ENCODE measurements around the gene IL1RAPL2. TPM values are rescaled to one million over a fixed set of nuclear protein-coding genes. Genes with fewer than 3 reads are reported as not detected.

IL1RAPL2 gene
- total and polyA plus RNA-seq, 2 donors (not counting 3 experiments of a cell fraction or from before 2014, with no cell fraction given) = not detected

DNA sequence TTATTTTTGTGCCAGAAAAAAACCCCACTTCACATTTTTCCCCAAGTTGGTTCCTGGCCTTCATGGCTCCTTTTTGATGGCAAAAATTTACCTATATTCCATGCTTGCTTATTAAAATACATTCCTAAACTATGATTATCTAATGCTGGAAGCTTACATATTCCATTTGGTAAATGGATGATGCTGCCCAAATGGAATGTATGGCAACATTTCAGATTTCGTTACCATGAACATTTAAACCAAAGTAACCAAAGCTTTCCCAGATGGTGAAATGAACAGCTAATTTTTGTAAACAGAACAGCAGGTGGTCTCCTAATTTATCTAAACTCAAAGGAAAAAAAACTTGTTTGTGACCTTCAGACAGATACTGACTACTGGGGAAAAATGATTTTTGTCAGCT is 765.2 kb downstream of the IL1RAPL2 start:
- H3K9me1 ChIP-seq (replicated peaks; ENCODE audit: control insufficient read depth, extremely low read depth, insufficient read depth, low read length) = no peaks in the 10 kb centered on the region
- no peak overlapping the region for H3K9ac ChIP-seq (replicated peaks; ENCODE audit: extremely low read depth, insufficient read depth, low read length)
- dilution Hi-C loops (cut with MboI; ENCODE audit: extremely low pct_ligation_motif_present, low sequenced_read_pairs) = no loop called here
- ChIA-PET POLR2A (no interaction called here), CTCF (no interaction called here)
- FAIRE-seq (no peak), DNase-seq (ENCODE audit: low read depth, low spot score) (no peak)
- no peaks in the 10 kb centered on the region for H3K9me3 ChIP-seq (replicated peaks; ENCODE audit: control insufficient read depth, insufficient read depth, low read length)
- no peak overlapping the region for H3K4me3 ChIP-seq (replicated peaks in 1 of 3; ENCODE audit: insufficient read depth in 1 of 3, low read depth in 1 of 3, low read length in 3 of 3)
- TF ChIP-seq JUN (IDR thresholded peaks at IDR 0.05; ENCODE audit: borderline replicate concordance, insufficient read depth, insufficient read length, low read depth) (no peak), GATA2 (IDR thresholded peaks at IDR 0.05; ENCODE audit: insufficient read depth, insufficient read length, low read depth, low read length) (no peak), POLR2A (IDR thresholded peaks at IDR 0.05; ENCODE audit: low read depth, low read length) (no peak), EZH2 (IDR thresholded peaks at IDR 0.05; ENCODE audit: borderline replicate concordance, low read depth, low read length, severe bottlenecking) (no peak), POLR2AphosphoS5 (IDR thresholded peaks at IDR 0.05; ENCODE audit: insufficient read depth, low read depth, low read length) (no peak), MYC (IDR thresholded peaks at IDR 0.05; ENCODE audit: low read depth, low read length) (no peak), FOS (IDR thresholded peaks at IDR 0.05; ENCODE audit: borderline replicate concordance, insufficient read depth, low read length) (no peak)
- TF ChIP-seq, protein P1, sequence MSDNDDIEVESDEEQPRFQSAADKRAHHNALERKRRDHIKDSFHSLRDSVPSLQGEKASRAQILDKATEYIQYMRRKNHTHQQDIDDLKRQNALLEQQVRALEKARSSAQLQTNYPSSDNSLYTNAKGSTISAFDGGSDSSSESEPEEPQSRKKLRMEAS (IDR thresholded peaks at IDR 0.05; ENCODE audit: insufficient read depth, insufficient read length) = no peak
- TF ChIP-seq, protein P2, sequence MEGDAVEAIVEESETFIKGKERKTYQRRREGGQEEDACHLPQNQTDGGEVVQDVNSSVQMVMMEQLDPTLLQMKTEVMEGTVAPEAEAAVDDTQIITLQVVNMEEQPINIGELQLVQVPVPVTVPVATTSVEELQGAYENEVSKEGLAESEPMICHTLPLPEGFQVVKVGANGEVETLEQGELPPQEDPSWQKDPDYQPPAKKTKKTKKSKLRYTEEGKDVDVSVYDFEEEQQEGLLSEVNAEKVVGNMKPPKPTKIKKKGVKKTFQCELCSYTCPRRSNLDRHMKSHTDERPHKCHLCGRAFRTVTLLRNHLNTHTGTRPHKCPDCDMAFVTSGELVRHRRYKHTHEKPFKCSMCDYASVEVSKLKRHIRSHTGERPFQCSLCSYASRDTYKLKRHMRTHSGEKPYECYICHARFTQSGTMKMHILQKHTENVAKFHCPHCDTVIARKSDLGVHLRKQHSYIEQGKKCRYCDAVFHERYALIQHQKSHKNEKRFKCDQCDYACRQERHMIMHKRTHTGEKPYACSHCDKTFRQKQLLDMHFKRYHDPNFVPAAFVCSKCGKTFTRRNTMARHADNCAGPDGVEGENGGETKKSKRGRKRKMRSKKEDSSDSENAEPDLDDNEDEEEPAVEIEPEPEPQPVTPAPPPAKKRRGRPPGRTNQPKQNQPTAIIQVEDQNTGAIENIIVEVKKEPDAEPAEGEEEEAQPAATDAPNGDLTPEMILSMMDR (IDR thresholded peaks at IDR 0.05; ENCODE audit: extremely low read depth in 1 of 2, insufficient read depth in 1 of 2, low read depth in 1 of 2, low read length in 2 of 2) = no peak
- peaks cover 15% of the 10 kb centered on the region for H3K4me1 ChIP-seq (ENCODE audit: control insufficient read depth, extremely low read depth, insufficient read depth, low read length)
- H3K27me3 ChIP-seq (ENCODE audit: control insufficient read depth in 2 of 2, insufficient read depth in 2 of 2, low read length in 2 of 2) = no peaks in the 10 kb centered on the region
- no peaks in the 10 kb centered on the region for H3K79me2 ChIP-seq (ENCODE audit: control insufficient read depth, insufficient read depth, low read length)
- no peaks in the 10 kb centered on the region for H4K20me1 ChIP-seq (replicated peaks; ENCODE audit: control insufficient read depth, extremely low read depth, insufficient read depth, low read length)
- BruUV-seq (replicated peaks) = no TSS peak
- H2AFZ ChIP-seq (ENCODE audit: low read depth, low read length) = no peak overlapping the region
- no peak overlapping the region for H3K27ac ChIP-seq (ENCODE audit: insufficient read depth, low read depth, low read length)
- H3K36me3 ChIP-seq (ENCODE audit: control insufficient read depth in 2 of 2, extremely low read depth in 1 of 2, insufficient read depth in 2 of 2, low read length in 2 of 2) = no peaks in the 10 kb centered on the region
- no peak overlapping the region for H3K4me2 ChIP-seq (ENCODE audit: insufficient read depth, low read length)
- intact Hi-C loops (cut with micrococcal nuclease) = no loop called here
